Vagina (tissue), 2 donors: ENCODE data around the gene CEBPG. TPM values are rescaled to one million over a fixed set of nuclear protein-coding genes. Genes with fewer than 3 reads are reported as not detected.

ENCODE experiments used
- DNase-seq, 2 donors: peaks; one replicate each; pipeline ENCODE4 v3.0.0-alpha.2; 2017; ENCODE audit errors: extremely low spot score in 2 of 2
- H3K27ac ChIP-seq: fragments of 200-600 bp; sonication (generic); one replicate; pipeline ENCODE4 v1.5.1; 2019
- H3K27me3 ChIP-seq: fragments of 200-600 bp; sonication (generic); one replicate; pipeline ENCODE4 v1.5.1; 2019
- H3K36me3 ChIP-seq, 2 donors: fragments of 200-600 bp; sonication (generic); one replicate each; pipeline ENCODE4 v1.5.1; 2017 to 2019
- H3K4me1 ChIP-seq: fragments of 200-600 bp; sonication (generic); one replicate; pipeline ENCODE4 v1.5.1; 2019
- H3K4me3 ChIP-seq, 2 donors: fragments of 200-600 bp; sonication (generic); 1 replicate in 1 of 2; 2 replicates in 1 of 2; pipeline ENCODE4 v1.5.1; 2016 to 2019
- H3K9me3 ChIP-seq: fragments of 200-600 bp; sonication (generic); one replicate; pipeline ENCODE4 v1.5.1; 2019
- CTCF ChIP-seq, 3 experiments: fragments of 450-650 bp in 2 of 3; fragments of 200-600 bp in 1 of 3; sonication (generic) in 1 of 3; IDR thresholded peaks; one replicate each; pipeline ENCODE4 v1.5.1; 2017 to 2019; ENCODE audit warnings: antibody characterized with exemption in 3 of 3, mild to moderate bottlenecking in 2 of 3, moderate library complexity in 2 of 3
- POLR2A ChIP-seq, 2 donors: fragments of 450-650 bp; IDR thresholded peaks; one replicate each; pipeline ENCODE4 v1.6.1; 2017; ENCODE audit warnings: antibody characterized with exemption in 2 of 2, mild to moderate bottlenecking in 2 of 2, moderate library complexity in 2 of 2
- POLR2AphosphoS5 ChIP-seq, 2 donors: sonication (generic); formaldehyde crosslinking; IDR thresholded peaks; one replicate each; pipeline ENCODE4 v1.9.0; 2017; ENCODE audit warnings: antibody characterized with exemption in 2 of 2, mild to moderate bottlenecking in 2 of 2, low read depth in 1 of 2; ENCODE audit not compliant: insufficient read depth in 1 of 2
- intact Hi-C: fragments of 100-400 bp; cut with DNase I; formaldehyde crosslinking; loops from one replicate; pipeline ENCODE4 v1.15.1; 2023
- total RNA-seq: library from RNA; depleted of rRNA; stranded (reverse); fragments of >200 nt; gene quantifications from one replicate; pipeline ENCODE4 v1.2.3, GENCODE V29; 2016

CEBPG gene
- 20.9 TPM for total RNA-seq

DNA sequence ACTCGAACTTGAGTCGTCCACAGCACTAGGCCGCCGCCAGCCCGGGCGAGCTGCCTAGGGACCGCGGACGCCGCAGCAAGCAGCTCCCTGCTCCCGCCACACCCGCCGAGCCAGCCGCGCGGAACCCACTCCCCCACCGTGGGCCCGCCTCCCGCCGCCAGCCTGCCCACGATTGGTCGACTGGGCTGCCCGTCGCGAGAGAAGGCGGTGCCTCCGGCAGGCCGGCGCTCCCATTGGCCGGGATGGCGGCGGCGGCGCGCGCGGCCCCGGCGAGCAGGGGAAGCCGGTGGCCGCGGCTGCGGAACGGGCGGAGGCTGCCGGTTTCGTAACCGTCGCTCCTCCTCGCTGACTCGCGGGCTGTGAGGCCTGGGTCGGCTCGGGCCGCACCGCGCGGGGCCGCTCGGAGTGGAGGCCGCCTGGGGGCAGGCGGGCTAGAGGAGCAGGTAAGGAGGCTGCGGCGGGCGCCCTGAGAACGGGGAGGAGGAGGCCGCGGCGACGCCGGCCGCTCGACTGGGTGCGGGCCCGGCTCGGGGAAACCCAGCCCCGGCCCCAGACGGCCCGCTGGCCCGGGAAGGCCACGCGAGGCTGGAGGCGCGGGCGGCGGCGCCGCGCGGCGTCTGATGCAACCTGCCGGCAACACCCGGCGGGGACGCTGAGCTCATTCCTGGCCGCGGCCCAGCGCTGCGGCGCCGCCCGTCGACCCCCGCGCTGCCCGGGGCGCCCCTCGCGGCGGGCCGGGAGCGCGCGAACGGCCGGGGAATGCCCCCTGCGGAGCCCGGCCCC, at the start of gene CEBPG:
Gene CEBPG, plus strand, starts transcription at position 257 of the 783 bp plus-strand sequence. CDS start 5,531 bp downstream, outside the sequence.
- H3K27me3 ChIP-seq = no peaks in the 10 kb centered on the region
- H3K27ac ChIP-seq = peak within 1 kb of the TSS; percentile 94
- H3K9me3 ChIP-seq = no peaks in the 10 kb centered on the region
- intact Hi-C loops = loop anchor here (5.0 kb wide), 1 partner anchor 71 kb away; the partner anchor contains the start of gene CEBPA
- peak within 1 kb of the TSS; percentile 64 to 83 for H3K4me3 ChIP-seq
- TF ChIP-seq CTCF (IDR thresholded peaks at IDR 0.05) = no peak
- TF ChIP-seq POLR2AphosphoS5 (IDR thresholded peaks at IDR 0.05; ENCODE audit: insufficient read depth in 1 of 2, low read depth in 1 of 2) = peak in 1 of 2 donors; percentile 74
- peak in 1 of 2 donors; percentile 82 for TF ChIP-seq POLR2A (IDR thresholded peaks at IDR 0.05)
- no peaks in the 10 kb centered on the region for H3K36me3 ChIP-seq
- peak in 1 of 2 donors; percentile 96 for DNase-seq
- peaks cover 54% of the 10 kb centered on the region for H3K4me1 ChIP-seq

GRCh38 chr19:33324628-33325027, 48.9 kb upstream of the CEBPG start:
- TF ChIP-seq POLR2A (IDR thresholded peaks at IDR 0.05) (no peak), CTCF (IDR thresholded peaks at IDR 0.05) (no peak), POLR2AphosphoS5 (IDR thresholded peaks at IDR 0.05; ENCODE audit: insufficient read depth in 1 of 2, low read depth in 1 of 2) (no peak)
- Histone ChIP-seq H3K4me1 (no peaks in the 10 kb centered on the region), H3K27me3 (no peaks in the 10 kb centered on the region), H3K27ac (no peak overlapping the region), H3K4me3 (no peak overlapping the region), H3K36me3 (no peaks in the 10 kb centered on the region), H3K9me3 (no peaks in the 10 kb centered on the region)
- intact Hi-C loops = no loop called here
- DNase-seq = no peak

- TF ChIP-seq CTCF (IDR thresholded peaks at IDR 0.05) (no peak), POLR2A (IDR thresholded peaks at IDR 0.05) (no peak), POLR2AphosphoS5 (IDR thresholded peaks at IDR 0.05; ENCODE audit: insufficient read depth in 1 of 2, low read depth in 1 of 2) (no peak)
- H3K27me3 ChIP-seq = no peaks in the 10 kb centered on the region
- no peaks in the 10 kb centered on the region for H3K4me1 ChIP-seq
- no peaks in the 10 kb centered on the region for H3K9me3 ChIP-seq
- H3K36me3 ChIP-seq = no peaks in the 10 kb centered on the region
- no peak overlapping the region for H3K4me3 ChIP-seq
- intact Hi-C loops = no loop called here
- no peak for DNase-seq
- H3K27ac ChIP-seq = no peak overlapping the region
These were observed 47.6 kb upstream of the CEBPG start for GRCh38 chr19:33325920-33326319.

- intact Hi-C loops = no loop called here
- no peak for TF ChIP-seq POLR2A (IDR thresholded peaks at IDR 0.05)
- no peak for TF ChIP-seq CTCF (IDR thresholded peaks at IDR 0.05)
- TF ChIP-seq POLR2AphosphoS5 (IDR thresholded peaks at IDR 0.05; ENCODE audit: insufficient read depth in 1 of 2, low read depth in 1 of 2) = no peak
These were observed 44.4 kb upstream of the CEBPG start for GRCh38 chr19:33329060-33329459.

GRCh38 chr19:33329736-33330135, 43.8 kb upstream of the CEBPG start:
- no peaks in the 10 kb centered on the region for H3K9me3 ChIP-seq
- no peaks in the 10 kb centered on the region for H3K36me3 ChIP-seq
- no peak overlapping the region for H3K27ac ChIP-seq
- H3K27me3 ChIP-seq = no peaks in the 10 kb centered on the region
- intact Hi-C loops = no loop called here
- TF ChIP-seq POLR2A (IDR thresholded peaks at IDR 0.05) (no peak), POLR2AphosphoS5 (IDR thresholded peaks at IDR 0.05; ENCODE audit: insufficient read depth in 1 of 2, low read depth in 1 of 2) (no peak), CTCF (IDR thresholded peaks at IDR 0.05) (no peak)
- no peaks in the 10 kb centered on the region for H3K4me1 ChIP-seq
- DNase-seq = no peak
- H3K4me3 ChIP-seq = no peak overlapping the region

More at GRCh38 chr19:33329060-33329459, 44.4 kb upstream of the CEBPG start:
- Histone ChIP-seq H3K4me3 (no peak overlapping the region), H3K27me3 (no peaks in the 10 kb centered on the region), H3K9me3 (no peaks in the 10 kb centered on the region), H3K4me1 (no peaks in the 10 kb centered on the region), H3K36me3 (no peaks in the 10 kb centered on the region), H3K27ac (no peak overlapping the region)
- no peak for DNase-seq
